NCI-H226 (cell line): ENCODE data around the gene NUDT3.
A peak's percentile ranks its signal among the peaks of the same experiment; 100 is the strongest.
"Not testable (repeated sequence)": the region's sequence is repeated elsewhere in the genome, so short reads cannot be mapped to it uniquely, and the experiment has no call there.

Experiments
- DNase-seq: peaks from one replicate; pipeline ENCODE4 v3.0.0-alpha.2; 2015

NUDT3 gene

DNA sequence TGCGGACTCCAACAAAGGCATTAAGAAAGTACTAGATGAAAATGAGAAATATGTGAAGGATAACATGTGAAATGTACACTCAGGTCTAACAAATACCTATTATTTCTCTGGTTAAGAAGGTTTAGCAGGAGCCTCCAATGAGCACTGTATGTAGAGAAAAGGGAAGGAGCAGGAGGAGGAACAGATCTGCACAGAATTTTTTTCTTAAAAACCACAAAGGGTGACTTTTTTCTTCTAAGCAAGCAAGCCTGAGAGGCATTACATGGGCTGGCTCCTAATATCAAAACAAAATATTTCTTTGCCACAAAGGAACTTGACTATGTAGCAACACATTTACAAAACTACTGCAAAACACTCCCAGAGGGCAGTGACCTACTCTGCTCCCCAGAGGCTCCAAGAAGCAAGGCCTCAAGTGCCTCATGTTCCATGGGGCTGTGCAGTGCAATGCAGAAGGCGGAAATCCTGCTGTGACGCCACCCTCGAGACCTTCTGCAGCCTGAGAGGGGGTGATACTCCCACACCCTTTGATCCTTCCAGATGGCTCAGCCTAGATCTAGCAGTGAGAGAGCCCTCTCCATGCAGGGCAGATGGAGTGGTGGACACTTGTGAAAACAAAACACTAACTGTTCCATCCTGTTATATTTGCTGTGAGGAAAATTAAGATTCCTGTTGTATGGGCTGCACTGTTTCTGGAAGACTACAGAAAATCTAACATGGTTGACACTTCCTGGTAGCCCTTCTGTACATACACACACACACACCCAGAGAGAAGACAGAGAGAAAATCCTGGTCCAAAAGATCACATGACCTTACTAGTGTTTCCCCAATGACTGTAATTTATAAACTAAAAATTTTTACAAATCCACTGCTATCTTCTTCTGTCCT is 107.7 kb downstream of the NUDT3 start:
- DNase-seq, result no peak

DNA sequence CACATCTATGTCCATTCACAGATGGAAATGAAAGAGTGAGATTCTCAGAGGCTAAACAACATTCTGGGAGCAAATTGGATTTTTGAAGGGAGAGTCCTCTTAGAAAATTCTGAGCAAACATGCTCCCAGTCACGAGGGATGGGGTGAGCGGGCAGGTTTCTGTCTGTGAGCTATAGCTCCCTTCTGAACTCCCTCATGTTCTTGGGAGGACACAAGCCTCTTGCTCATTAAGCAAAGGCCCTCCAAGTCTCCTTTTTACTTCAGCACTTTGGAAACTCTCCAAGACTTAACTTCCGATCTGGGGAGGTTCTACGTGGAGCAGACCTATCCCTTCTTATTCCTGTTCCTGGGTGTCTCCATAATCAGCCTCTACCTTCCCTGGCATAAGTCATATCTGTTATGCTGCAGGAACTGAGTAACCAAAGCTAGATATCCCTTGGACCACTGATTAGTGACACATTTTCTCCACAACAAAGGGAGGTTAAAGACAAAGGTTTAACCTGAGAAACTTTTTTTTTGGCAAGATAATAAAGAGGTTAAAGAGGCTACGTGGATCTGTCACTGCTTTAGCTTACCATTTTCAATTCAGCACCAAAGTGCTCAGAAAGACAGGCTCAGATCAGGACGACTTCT is 110.7 kb downstream of the NUDT3 start:
- DNase-seq, result no peak

GRCh38 chr6:34280216-34280615 is 112.3 kb downstream of the NUDT3 start:
- DNase-seq, result no peak

GRCh38 chr6:34278833-34279232 is 113.6 kb downstream of the NUDT3 start:
- no peak for DNase-seq

GRCh38 chr6:34277763-34278112 is 114.7 kb downstream of the NUDT3 start:
- DNase-seq, result no peak

GRCh38 chr6:34276881-34277762 is 115.3 kb downstream of the NUDT3 start:
- DNase-seq, result no peak

GRCh38 chr6:34276191-34276590 is 116.3 kb downstream of the NUDT3 start:
- no peak for DNase-seq

DNA sequence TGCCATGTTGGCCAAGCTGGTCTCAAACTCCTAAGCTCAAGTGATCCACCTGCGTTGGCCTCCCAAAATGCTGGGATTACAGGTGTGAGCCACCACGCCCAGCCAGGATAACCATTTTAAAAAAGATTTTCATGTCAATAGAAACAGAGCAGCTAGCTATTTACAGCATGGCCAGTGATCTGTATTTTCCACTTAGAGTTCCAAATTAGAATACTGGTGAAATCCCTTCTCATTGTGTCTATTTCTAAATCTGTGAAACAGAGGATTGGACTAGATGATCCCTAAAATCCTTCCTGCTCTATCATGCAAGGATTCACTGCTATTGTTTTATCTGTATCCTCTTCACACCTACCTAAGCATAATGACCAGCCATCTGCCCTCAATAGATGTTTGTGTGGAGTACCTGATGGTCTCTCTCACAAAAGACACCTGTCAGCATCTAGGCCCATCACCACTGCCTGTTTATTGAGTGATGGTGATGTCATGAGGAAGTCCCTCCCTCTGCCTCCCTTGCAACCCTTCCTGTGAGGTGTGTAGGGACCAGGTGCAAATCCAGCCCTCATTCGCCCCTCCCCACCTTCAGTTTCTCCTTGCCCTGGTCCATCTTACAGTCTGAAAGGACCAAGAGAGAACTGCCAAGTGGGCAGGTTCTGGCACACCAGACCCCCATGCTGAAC is 117.2 kb downstream of the NUDT3 start:
- no peak for DNase-seq

DNA sequence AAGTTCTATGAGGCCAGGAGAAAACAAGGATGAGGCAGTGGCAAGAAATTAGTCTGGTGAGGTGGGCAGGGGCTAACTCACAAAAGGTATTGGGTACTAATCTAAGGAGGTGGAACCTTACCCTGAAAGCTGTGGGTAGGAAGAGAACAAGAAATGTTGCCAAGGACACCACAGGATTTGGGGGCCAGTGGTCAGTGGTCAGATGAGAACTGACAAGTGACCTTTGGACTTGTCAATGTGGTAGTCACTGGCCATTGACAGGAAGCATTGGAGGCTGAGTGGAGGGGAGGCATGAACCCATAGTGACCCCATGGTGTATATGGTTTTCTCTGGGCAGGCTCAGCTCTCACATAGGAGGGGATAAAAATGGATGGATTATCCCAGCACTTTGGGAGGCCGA is 118.3 kb downstream of the NUDT3 start:
- DNase-seq, result no peak

DNA sequence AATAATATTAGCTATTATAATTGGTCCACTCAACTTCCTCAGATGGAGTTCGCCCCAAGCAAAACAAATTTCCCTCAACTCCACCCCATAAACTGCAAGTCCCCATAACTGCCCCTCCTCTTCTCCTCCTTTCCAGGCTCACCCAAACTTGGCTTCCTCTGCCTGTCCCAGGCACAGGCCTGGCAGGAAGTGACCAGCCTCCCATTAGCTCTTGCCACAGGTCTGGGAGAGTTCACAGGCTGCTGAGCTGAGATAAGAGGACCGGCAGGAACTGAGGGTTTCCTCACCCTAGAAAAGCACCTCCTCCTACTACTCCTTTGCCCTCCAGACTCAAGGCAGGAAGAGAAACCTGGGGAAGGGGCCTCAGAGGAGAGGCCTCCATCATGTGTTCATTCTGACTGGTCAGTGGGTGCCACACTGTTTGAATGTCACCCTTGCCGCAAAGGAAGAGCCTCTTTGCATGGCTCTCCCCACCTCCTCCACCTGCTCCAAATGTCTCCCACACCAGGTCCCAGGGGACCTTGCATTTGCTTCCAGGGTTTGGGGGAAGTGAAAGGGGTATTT is 119.1 kb downstream of the NUDT3 start:
- peak; percentile 88 for DNase-seq

- DNase-seq, result no peak
Measured at GRCh38 chr6:34272013-34272926, 120.2 kb downstream of the NUDT3 start.

DNA sequence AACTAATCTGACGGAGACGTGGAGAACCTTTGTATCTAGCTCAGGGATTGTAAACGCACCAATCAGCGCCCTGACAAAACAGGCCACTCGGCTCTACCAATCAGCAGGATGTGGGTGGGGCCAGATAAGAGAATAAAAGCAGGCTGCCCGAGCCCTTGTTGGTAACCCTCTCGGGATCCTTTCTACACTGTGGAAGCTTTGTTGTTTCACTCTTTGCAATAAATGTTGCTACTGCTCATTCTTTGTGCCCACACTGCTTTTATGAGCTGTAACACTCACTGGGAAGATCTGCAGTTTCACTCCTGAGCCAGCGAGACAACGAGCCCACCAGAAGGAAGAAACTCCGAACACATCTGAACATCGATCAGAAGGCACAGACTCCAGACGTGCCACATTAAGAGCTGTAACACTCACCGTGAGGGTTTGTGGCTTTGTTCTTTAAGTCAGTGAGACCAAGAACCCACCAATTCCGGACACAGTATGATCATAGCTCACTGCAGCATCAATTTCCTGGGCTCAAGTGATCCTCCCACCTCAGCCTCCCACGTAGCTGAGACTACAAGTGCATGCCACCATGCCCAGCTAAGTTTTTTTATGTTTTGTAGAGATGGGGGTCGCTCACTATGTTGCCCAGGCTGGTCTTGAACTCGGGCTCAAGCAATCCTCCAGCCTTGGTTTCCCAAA is 122.7 kb downstream of the NUDT3 start:
- not testable (repeated sequence) for DNase-seq

DNA sequence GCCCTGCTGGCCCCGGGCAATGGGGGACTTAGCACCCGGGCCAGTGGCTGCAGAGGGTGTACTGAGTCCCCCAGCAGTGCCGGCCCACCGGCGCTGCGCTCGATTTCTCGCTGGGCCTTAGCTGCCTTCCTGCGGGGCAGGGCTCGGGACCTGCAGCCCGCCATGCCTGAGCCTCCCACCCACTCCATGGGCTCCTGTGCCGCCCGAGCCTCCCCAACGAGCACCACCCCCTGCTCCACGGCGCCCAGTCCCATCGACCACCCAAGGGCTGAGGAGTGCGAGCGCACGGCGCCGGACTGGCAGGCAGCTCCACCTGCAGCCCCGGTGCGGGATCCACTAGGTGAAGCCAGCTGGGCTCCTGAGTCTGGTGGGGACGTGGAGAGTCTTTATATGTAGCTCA is 123.3 kb downstream of the NUDT3 start:
- DNase-seq, result not testable (repeated sequence)

GRCh38 chr6:34267746-34268145 is 124.7 kb downstream of the NUDT3 start:
- DNase-seq, result no peak

DNA sequence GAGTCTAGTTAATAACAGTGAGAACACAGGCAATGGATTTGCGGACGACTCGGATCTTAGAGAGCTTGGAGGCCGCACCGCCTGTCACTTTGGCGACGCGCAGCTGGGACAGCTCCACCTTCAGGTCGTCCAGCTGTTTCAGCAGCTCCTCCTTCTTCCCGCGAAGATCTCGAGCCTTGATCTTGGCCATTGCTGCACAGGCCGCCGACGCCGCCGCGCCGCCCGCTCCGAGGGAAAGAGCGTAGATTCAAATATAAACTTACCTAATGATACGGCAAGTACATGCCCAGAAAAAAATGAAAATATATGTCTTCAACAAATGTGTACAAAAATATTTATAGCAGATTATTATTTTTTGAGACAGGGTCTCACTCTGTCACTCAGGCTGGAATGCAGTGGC is 129.0 kb downstream of the NUDT3 start:
- not testable (repeated sequence) for DNase-seq

DNA sequence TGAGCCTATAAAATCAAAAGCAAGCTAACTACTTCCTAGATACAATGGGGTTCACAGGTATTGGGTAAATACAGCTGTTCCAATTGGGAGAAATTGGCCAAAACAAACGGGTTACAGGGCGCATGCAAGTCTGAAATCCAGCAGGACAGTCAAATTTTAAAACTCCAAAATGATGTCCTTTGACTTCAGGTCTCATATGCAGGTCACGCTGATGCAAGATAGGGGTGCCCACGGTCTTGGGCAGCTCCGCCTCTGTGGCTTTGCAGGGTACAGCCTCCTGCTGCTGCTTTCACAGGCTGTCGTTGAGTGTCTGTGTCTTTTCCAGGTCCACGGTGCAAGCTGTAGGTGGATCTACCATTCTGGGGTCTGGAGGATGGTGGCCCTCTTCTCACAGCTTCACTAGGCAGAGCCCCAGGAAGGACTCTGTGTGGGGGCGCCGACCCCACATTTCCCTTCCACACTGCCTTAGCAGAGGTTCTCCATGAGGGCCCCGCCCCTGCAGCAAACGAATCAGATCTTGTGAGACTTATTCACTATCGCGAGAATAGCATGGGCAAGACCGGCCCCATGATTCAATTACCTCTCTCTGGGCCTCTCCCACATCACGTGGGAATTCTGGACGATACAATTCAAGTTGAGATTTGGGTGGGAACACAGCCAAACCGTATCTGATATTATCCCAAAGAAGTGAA is 131.7 kb downstream of the NUDT3 start:
- no peak for DNase-seq

- no peak for DNase-seq
Measured at GRCh38 chr6:34259529-34260069, 132.9 kb downstream of the NUDT3 start.

DNA sequence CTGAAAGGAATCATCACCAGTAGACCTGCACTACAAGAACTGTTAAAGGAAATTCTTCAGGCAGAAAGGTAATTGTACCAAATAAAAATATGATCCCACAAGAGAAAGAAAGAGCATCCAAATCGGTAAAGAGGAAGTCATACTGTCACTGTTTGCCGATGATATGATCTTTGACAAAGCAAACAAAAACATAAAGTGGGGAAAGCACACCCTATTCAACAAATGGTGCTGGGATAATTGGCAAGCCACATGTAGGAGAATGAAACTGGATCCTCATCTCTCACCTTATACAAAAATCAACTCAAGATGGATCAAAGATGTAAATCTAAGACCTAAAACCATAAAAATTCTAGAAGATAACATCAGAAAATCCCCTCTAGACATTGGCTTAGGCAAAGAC is 140.1 kb downstream of the NUDT3 start:
- not testable (repeated sequence) for DNase-seq

DNA sequence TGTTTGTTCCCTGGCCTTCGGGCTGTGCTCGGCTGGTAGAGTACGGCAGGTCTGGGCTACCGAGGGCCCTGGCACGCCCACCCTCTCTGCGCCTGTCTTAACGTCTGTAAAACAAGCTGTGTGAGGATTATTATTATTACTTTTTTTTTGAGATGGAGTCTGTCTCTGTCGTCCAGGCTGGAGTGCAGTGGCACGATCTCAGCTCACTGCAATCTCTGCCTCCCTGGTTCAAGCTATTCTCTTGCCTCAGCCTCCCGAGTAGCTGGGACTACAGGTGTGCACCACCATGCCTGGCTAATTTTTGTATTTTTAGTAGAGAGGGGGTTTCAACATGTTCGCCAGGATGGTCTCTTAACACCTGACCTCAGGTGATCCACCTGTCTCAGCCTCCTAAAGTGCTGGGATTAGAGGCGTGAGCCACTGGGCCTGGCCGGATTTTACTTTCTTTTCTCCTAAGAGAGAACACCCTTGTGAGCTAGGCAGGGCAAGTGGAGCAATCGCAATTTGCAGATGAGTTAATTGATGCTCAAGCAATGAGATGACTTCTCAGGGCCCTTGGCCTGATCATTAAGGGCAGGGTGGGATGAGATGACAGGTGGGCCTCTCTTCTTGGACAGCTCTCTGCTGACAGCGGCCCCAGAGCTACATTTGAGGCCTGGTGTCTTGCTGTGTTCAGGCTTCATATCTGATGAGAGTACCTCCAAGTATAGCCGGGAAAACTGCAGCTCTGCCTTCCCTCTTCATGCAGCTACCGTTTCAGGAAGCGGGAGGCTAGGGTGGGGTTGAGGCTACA is 142.8 kb downstream of the NUDT3 start:
- DNase-seq, result no peak
